DMS53 treated with DMSO at 0.1 percent for 48 hours (cell line): Measurements from ENCODE around the gene SACS.
"Not testable (repeated sequence)": the region's sequence is repeated elsewhere in the genome, so short reads cannot be mapped to it uniquely, and the experiment has no call there.

Experiments
- DNase-seq: peaks from one replicate; lab custom pipeline; 2025; ENCODE audit not compliant: unreplicated experiment; lab: John Stamatoyannopoulos, UW

Gene SACS

GRCh38 chr13:23456437-23457210 lies 23.1 kb upstream of the SACS start:
- DNase-seq, result no peak

- DNase-seq, result no peak
These were observed 22.1 kb upstream of the SACS start for GRCh38 chr13:23455401-23456185.

GRCh38 chr13:23453132-23453531 lies 19.6 kb upstream of the SACS start:
- DNase-seq, result no peak

- peak; percentile 66 for DNase-seq
These were observed 17.0 kb upstream of the SACS start for GRCh38 chr13:23450340-23451046.

GRCh38 chr13:23449398-23450162 lies 16.1 kb upstream of the SACS start:
- DNase-seq, result no peak

- no peak for DNase-seq
These were observed 14.4 kb upstream of the SACS start for GRCh38 chr13:23447927-23448326.

GRCh38 chr13:23445794-23446193 lies 12.3 kb upstream of the SACS start:
- DNase-seq, result no peak

GRCh38 chr13:23443878-23444277 lies 10.4 kb upstream of the SACS start:
- no peak for DNase-seq

GRCh38 chr13:23443110-23443509 lies 9.6 kb upstream of the SACS start:
- DNase-seq, result no peak

- DNase-seq, result no peak
These were observed 7.5 kb upstream of the SACS start for GRCh38 chr13:23440821-23441618.

GRCh38 chr13:23440324-23440723 lies 6.8 kb upstream of the SACS start:
- not testable (repeated sequence) for DNase-seq

GRCh38 chr13:23437916-23438315 lies 4.4 kb upstream of the SACS start:
- no peak for DNase-seq

- DNase-seq, result no peak
These were observed 3.2 kb upstream of the SACS start for GRCh38 chr13:23436680-23437079.

GRCh38 chr13:23434491-23434890 lies 989 bp upstream of the SACS start:
- no peak for DNase-seq

- no peak for DNase-seq
These were observed 876 bp downstream of the SACS start for GRCh38 chr13:23432626-23433025.

- no peak for DNase-seq
These were observed 2.8 kb downstream of the SACS start for GRCh38 chr13:23430664-23431063.

- DNase-seq, result no peak
These were observed 5.5 kb downstream of the SACS start for GRCh38 chr13:23427881-23428528.

GRCh38 chr13:23427342-23427843 lies 6.1 kb downstream of the SACS start:
- no peak for DNase-seq

- no peak for DNase-seq
These were observed 11.9 kb downstream of the SACS start for GRCh38 chr13:23421596-23421995.
